Pons (tissue), 1 donor: Measurements from ENCODE around the gene SPI1.
"Not testable (repeated sequence)": the region's sequence is repeated elsewhere in the genome, so short reads cannot be mapped to it uniquely, and the experiment has no call there.

ENCODE experiments used
- DNase-seq: peaks from one replicate; pipeline ENCODE4 v3.0.0-alpha.2; 2016; ENCODE audit warnings: low spot score

The SPI1 gene

DNA sequence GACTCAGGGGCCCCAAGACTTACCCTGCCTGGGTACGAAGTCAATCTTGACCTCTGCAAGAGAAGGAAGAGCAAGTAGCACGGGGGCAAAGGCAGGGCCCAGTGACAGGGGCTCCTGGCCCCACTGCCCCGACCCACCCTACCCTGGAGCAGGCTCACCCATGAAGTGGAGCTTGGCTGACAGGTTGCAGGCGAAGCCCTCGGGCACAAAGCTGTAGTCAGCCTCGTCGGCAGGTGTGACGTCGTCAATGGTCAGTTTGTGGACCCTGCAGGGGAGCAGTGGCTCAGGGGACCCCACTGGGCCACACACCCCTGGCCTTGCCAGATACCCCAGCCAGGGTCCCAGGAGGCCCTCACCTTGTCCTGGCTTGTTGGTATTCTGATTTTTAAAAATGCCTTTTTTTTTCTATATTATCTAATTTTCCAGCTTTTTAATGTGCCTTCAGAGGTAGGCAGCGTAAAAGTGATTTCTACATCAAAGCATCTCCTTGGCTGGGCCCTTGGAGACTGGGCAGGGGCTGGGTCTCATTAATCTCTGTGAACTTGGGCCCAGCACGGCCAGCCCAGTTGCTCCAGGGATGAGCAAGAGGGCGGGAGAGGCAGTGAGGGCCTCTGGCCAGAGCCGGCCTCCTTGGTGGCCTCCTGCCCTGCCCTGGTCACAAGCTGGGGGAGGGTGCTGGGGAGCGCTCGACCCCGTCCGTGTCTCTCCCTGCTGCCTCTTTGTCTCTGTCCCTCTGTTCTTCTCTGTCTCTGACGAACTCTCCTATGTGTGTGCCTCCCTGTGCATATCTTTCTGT lies 37.2 kb downstream of the SPI1 start:
- DNase-seq = no peak

GRCh38 chr11:47340010-47340409 lies 38.3 kb downstream of the SPI1 start:
- DNase-seq = no peak

- no peak for DNase-seq
These were observed 39.7 kb downstream of the SPI1 start for GRCh38 chr11:47338396-47339241.

DNA sequence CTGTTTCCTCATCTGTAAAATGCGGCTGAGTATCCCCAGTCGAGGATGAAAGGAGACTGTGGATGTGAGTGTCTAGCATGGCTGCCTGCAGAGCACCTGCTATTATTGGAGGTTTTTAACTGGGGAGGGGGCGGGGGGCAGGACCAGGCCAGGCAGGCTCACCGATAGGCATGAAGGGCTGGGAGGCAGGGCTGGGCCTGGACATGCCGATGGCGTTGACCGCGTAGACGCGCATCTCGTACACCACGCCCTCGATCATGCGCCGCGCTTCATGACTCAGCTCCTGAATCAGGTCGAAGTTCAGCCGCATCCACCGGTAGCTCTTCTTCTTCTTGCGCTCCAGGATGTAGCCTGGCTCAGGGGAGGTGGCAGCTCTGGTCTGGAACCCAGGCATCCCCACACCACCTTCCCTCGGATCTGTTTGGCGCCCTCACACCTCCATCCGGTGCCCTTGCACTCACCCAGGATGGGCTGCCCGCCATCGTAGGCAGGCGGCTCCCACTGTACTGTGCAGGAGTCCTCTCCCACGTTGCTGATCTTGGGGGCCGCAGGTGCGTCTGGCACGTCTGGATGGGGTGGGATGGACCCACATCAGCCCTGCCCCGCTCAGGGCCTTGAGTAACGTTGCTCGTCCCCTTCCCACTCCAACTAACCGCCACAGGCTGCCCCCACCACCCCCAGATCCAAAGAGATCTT lies 41.0 kb downstream of the SPI1 start:
- no peak for DNase-seq

DNA sequence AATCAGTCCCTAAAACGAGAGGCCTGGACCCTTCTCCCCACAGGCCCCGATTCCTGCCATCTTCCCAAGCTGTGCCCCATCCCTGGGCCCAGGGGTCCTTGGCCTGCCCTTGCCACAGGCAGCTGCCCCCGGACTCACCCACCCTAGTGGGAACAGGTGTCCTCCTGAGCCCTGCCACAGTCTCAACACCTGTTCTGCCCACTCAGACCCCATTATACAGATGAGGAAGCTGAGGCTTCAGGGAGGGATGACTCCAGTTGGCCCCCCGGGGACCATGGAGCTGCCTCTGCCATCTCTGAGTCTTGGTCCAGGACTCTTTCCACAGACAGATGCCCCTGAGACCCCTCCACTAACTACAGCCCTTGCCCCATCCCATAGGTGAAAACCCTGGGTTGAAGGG lies 41.8 kb downstream of the SPI1 start:
- no peak for DNase-seq

GRCh38 chr11:47335733-47336132 lies 42.6 kb downstream of the SPI1 start:
- DNase-seq = no peak

DNA sequence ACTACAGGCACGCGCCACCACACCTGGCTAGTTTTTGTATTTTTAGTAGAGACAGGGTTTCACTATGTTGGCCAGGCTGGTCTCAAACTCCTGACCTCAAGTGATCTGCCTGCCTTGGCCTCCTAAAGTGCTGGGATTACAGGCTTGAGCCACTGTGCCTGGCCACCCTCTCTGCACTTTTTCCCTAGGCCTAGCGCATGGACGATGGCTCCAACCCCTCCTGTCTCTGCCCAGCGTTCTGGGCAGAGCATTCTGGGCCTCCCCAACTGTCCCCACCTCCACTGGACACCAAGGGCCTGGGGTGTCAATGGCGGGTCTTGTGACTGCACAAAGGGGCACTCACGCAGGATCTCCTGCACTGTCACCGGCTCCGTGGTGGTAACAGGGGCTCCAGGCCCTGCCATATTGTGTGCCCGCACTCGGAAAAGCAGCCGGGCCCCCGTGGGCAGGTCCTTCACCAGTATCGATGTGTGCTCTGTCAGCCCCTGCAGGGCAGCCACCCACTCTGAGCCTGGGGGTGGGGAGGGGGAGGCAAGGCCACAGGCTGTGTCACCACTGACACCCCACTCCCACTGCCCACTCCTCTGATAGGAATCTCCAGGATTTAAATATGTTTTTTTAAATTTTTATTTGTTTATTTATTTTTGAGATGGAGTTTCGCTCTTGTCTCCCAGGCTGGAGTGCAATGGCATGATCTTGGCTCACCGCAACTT lies 43.5 kb downstream of the SPI1 start:
- DNase-seq = not testable (repeated sequence)

DNA sequence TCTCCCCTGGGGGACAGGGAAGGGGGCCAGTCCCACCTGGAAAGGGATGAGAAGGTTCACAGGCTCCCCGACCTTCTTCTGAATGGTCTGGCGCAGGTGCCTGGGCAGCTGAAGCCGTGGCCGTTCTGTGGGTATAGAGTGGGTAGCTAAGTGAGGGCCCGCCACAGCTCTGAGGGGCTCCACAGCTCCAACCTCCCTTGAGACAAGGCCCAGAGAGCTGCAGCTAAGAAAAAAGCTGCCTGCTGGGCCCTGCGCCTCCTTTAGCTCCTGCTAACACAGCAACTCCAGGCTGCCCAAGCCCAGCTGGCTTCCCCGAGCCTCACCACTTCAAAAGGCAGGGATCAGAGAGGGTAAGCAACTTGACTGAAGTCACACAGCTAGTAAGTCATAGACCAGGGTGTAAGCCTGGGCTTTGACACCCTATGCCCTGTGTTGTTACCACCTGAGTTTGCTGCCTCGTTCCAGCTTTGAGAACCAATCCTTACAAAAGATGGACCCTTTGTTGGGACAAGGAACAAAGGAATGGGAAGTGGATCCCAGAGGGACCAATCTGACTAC lies 44.4 kb downstream of the SPI1 start:
- no peak for DNase-seq

DNA sequence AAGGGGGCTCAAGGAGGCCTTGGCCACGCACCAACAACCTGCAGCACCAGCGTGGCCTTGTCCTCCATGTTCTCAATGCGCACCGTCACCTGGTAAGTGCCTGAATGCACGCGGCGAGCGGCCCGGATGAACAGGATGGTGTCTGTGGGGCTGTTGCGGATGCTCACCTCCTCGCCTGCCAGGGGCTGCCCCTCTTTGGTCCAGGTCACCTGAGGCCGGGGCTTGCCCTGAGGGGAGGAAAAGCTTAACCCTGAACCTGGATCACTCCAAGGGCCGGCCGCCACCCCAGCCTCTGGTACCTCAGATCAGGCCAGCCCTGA lies 44.9 kb downstream of the SPI1 start:
- DNase-seq = no peak

DNA sequence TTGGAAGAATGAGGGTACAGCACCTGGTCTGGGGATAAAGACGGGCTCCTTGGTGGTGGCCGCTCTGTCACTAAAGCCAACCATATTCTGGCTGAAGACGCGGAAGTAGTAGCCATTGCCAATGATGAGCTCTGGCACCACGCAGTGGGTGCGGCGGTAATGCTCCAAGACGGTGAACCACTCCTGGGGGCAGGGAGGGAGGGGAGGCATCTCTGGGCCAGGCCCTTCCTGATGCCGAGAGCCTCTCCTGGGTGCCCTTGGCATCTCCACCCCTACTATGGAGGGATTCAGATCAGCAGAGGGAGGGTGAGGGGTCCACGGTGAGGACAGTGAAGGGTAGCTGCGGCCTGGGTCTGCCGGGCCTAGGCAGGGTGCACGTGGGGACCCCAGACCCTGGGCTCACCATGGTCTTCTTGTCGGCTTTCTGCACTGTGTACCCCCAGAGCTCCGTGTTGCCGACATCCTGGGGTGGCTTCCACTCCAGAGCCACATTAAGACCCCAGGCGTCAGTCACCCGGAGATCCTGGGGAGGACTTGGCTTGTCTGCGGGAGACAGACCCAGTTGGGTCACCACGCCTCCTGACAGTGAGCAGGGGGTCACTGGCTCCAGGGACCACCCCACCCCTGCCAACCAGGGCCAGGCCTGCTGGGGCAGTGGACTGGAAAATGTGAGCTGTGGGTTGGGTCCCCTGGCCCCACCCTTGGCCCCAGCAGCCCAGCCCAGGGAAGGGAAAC lies 45.4 kb downstream of the SPI1 start:
- no peak for DNase-seq

DNA sequence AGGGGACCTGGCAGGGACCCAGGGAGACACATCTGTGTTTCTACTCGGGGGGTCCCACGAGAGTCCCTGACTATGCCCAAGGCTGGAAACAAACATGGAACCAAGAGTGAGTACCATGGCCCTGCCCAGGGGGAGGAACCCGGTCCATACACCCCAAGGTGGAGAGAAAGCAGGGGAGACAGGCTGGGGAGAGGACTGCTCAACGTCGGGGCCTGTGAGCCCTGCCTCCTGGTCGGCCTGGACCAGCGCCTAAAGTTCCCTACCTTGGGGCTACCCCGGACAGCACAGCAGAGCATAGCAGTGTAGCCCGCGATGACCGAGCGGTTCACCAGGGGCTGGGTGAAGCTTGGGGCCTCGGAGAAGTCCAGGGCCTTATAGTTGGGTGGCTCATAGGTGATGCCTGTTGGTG lies 46.0 kb downstream of the SPI1 start:
- DNase-seq = no peak

GRCh38 chr11:47331454-47332302 lies 46.7 kb downstream of the SPI1 start:
- DNase-seq = no peak

GRCh38 chr11:47329987-47330931 lies 48.1 kb downstream of the SPI1 start:
- DNase-seq = peak; percentile 5

- no peak for DNase-seq
These were observed 48.8 kb downstream of the SPI1 start for GRCh38 chr11:47329431-47329986.

DNA sequence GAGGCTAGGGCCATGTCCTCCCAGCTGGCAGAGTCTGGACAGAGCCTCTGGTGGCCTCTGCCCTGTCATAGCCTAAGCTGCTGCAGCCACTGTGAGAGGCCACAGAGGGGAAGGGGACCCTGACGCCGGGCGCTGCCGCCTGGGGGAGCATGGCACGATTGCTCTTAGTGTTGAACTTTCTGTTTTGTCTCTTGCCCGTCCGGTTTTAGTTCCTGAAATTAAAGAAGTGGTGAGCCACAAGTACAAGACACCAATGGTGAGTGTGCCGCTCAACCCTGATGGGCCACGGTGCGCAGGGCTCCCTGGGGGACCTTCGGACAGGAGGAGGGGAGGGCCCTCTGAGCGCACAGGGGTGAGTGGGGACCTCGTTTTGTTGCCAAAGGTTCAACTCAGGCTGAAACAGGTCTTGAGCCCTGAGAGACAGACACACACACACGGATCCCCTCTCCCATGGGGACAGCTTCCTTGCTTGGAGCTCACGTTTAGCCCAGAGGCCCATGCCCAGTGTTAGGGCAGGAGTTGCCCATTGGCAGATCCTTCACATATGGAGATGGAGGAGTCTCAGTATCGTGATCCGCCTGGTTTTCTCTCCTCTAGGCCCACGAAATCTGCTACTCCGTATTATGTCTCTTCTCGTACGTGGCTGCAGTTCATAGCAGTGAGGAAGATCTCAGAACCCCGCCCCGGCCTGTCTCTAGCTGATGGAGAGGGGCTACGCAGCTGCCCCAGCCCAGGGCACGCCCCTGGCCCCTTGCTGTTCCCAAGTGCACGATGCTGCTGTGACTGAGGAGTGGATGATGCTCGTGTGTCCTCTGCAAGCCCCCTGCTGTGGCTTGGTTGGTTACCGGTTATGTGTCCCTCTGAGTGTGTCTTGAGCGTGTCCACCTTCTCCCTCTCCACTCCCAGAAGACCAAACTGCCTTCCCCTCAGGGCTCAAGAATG lies 49.6 kb downstream of the SPI1 start:
- peak; percentile 40 for DNase-seq

DNA sequence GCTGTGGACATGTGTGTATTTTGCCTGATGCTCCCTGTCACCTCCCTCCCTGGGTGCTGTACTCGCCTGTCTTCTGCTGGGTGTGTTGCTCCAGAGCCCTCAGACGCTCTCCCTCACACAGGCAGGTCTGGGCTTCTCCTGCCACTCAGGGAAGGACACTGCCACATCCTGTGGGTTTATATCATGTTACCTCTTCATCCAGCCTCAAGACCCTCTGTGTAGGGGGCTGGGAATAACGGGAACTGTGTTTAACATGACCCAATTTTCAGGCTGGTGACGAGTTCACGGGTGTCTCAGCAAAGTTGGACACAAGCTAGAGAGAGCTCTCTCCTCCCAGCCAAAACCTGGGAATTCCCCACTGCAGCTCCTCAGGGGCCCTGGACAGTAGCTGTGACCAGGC lies 50.4 kb downstream of the SPI1 start:
- DNase-seq = no peak

GRCh38 chr11:47327025-47327424 lies 51.3 kb downstream of the SPI1 start:
- no peak for DNase-seq

- no peak for DNase-seq
These were observed 52.1 kb downstream of the SPI1 start for GRCh38 chr11:47326198-47326597.
